Dedifferentiated amniotic fluid mesenchymal stem cell (primary cell): Measurements from ENCODE around the gene SYDE2.
A peak's percentile ranks its signal among the peaks of the same experiment; 100 is the strongest.
"Not testable (repeated sequence)": the region's sequence is repeated elsewhere in the genome, so short reads cannot be mapped to it uniquely, and the experiment has no call there.

Experiments used
- DNase-seq: peaks from one replicate; pipeline ENCODE4 v3.0.0-alpha.2; 2016; ENCODE audit errors: extremely low spot score

Gene SYDE2

GRCh38 chr1:85219853-85220610 lies 19.2 kb upstream of the SYDE2 start:
- DNase-seq: no peak

GRCh38 chr1:85216697-85217096 lies 15.9 kb upstream of the SYDE2 start:
- DNase-seq: no peak

DNA sequence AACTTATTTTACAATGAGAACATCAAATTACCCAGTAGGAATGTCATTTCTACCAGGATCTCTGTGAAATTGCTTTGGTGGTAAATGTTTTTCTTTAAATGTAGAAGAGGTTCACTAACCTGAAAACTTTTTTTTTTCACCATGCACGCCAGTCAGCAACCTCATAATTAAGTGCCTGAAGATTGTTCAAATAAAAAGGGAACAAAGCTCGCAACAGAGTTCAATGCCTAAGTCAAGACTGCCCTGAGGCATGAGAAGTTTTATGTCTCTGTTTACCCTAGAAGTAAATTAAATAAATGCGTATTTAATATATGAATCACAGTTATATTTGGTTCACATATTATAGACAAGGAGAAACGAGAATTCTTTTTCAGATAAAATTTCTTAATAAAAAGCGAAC lies 13.8 kb upstream of the SYDE2 start:
- DNase-seq: no peak

- no peak for DNase-seq
Observed at GRCh38 chr1:85208488-85208887, 7.7 kb upstream of the SYDE2 start.

DNA sequence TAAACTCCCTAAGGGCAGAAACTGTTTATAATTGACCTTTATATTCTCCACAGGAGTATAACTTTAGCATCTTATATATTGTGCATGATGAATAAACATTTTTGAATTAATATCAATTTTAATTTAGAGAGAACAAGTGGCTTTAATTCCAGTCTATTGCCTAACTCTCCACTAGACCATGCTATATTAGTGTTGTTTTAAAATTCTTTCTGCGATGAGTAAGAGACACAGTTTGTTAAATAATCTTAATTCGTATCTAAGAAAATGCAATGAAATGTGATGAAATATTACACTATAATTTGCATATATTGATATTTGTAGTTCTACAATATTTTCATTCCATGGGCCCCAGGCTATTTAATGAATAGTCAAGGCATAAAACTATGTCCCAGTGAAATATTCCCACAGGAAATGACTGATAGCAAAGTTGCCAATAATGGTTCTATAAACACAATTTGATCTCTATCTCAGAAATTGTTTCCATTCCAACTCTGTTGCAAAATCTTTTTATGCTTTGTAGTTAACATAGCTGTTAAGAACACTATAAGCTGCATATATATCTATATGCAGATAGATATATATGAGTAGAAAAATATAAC lies 2.9 kb upstream of the SYDE2 start:
- peak; percentile 26 for DNase-seq

DNA sequence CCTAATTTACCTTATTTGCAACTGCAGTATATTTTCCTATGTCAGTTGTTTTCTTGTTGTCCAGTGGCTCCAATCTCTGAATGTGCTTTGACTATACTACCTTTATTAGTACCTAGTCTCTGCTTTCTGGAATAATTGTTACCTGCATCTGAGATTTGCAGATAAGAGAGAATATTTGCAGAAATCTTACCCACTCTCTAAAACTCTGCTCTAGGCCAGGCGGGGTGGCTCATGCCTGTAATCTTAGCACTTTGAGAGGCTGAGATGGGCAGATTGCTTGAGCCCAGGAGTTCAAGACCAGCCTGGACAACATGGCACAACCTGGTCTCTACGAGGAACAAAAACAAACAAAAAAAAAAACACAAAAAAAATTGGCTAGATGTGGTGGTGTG lies 2.0 kb upstream of the SYDE2 start:
- no peak for DNase-seq

- DNase-seq: no peak
Observed at GRCh38 chr1:85202092-85202863, 1.5 kb upstream of the SYDE2 start.

DNA sequence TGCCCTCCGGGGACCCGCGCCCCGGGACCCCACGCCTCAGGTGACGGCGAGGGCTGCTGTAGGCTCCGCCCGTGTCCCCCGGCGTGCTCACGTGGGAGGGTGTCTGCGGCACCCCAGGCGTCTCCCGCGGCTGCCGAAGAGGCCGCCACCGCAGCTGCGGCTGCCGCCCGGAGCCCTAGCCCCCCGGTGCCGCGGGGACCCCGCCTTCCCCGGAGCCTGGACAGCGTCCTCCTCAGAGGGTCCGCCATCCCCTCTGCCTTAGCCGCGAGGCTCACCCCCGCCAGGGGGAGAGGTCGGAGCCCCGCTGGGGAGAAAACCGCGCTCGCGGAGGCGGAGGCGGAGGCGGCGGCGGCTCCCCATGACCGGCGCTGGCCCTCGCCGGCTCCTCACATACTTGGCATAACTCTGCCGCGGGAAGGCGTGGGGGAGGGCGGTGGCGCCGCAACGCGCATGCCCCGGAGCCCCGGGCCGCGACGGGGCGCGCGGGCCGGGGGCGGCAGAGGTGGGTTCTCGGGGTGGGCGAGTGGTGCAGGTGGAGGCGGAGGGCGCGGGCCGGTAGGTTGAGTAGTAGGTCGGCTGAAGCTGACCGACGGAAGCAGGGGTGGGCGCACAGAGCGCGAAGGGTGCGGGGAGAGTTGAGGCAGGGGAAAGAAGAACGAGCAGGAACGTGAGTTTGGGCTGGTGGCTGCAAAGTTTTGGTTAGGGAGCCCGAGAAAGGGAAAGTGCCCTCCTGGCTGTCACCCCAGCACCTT lies 700 bp upstream of the SYDE2 start:
- DNase-seq: peak; percentile 54

DNA sequence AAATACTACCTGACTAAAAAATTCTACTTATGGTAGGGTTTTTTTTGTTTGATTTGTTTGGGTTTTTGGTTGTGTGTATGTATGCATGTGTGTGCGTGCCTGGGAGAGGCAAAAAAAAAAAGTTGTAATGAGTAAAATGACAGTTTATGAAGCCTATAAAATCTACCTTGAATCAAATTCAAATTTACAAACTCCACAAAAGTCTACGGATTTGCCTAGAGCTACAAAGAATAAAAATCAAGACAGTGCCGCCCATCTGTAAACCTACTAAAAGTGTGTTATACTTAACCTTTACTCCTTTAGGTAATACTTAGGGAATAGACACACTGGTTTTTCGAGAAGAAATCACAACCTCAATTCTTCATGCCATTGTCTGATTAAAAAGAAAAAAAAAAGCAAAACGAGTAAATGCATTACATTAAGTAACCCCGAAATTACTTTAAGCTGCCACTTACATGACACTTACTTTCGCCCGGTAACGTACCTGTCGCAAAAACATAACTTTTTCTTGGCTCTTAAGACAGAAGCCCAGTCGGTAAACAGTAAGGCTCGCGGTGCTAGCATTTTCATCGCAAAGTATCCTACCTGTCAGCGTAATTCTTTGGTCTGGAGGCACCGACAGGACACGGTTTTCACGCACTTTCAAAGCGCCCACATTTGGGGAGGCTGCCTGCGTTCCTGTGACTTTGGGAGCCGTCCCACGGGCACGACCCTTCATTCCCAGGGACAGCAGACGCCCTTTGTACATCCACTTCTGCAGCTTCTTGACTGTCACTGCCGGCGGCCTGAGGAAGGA lies 951 bp downstream of the SYDE2 start:
- no peak for DNase-seq

DNA sequence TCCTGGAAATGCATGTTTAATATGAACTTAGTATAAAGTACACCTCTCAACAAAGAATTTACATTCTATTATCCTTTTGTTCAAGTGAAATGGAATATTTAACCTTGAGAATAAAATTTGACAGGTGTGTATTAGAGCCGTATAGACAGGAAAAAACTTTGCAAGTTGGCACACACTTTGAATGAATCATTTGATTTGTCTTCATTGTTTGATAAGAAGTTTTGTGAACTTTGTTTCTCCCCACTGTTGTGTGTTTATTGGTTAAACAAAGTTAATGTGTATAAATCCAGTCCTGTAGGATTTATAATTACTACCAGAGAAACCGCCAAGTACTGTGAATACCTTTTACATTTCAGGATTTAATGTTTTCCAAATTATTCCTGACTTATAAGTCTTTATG lies 2.0 kb downstream of the SYDE2 start:
- no peak for DNase-seq

DNA sequence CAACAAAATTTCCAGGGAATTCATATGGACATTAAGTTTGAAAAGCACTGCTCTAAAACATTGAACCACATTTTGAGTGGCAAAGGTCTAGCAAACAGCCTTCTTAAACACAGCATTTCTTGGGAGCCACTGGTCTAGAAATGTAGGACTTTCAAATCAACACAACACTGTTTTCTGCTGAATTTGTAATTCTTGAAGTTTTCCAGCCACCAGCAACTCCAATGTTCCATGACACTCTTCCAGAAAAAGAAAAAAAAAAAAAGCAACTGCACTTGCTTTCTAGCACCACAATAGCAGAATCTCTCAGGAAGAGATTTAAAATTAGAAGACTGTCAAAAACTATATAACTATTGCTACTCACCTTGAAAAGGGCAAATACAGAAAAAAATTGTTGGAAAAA lies 4.5 kb downstream of the SYDE2 start:
- DNase-seq: no peak

DNA sequence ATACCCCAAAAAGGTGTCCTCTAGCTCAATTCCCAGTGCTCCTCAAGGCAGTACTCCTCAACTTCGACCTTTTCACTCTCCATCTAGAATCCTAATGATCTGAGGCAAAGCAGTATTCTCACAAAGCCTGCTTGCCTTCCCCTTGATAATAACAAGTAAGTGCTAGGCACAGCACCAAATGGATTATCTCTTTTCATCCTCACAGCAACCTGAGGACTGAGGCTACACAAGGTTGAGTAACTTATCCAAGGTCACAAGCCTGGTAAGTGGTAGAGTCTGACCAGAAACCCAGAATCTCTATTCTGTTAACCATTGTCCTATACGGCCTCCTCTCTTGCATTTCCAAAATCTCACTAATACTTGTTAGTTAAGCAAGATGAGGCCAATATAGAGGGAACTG lies 5.1 kb downstream of the SYDE2 start:
- DNase-seq: no peak

DNA sequence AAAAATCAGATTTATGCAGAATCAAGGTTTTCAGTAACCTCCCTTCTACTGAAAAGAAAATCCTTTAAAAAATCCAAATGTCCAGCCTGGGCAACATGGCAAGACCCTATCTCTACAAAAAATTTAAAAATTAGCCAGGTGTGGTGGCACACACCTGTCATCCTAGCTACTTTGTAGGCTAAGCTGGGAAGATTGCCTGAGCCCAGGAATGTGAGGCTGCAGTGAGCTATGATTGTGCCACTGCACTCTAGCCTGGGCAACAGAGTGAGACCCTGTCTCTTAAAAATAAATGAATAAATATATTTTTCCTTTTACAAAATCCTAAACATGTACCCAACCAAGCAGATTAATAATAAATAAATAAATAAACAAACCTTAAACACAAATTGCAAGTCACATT lies 8.7 kb downstream of the SYDE2 start:
- not testable (repeated sequence) for DNase-seq

DNA sequence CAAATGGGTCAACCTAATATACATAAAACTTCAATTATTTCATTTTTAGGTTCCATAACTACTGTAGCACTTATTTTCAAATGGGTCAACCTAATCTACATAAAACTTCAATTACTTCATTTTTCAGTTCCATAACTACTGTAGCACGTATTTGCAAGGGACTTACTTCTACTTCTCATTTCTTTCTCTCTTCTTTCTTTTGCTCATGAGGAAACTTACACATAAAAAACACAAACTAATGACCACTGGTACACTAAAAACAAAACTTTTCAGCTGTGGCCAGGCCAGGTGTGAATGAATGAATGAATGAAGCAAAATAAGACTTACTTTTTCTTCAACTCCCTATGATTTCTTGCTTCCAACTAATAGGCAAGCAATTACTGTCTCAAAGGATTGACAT lies 11.7 kb downstream of the SYDE2 start:
- DNase-seq: no peak

GRCh38 chr1:85188530-85188929 lies 12.3 kb downstream of the SYDE2 start:
- DNase-seq: no peak

- not testable (repeated sequence) for DNase-seq
Observed at GRCh38 chr1:85187021-85187420, 13.8 kb downstream of the SYDE2 start.

- DNase-seq: no peak
Observed at GRCh38 chr1:85184245-85184644, 16.6 kb downstream of the SYDE2 start.

DNA sequence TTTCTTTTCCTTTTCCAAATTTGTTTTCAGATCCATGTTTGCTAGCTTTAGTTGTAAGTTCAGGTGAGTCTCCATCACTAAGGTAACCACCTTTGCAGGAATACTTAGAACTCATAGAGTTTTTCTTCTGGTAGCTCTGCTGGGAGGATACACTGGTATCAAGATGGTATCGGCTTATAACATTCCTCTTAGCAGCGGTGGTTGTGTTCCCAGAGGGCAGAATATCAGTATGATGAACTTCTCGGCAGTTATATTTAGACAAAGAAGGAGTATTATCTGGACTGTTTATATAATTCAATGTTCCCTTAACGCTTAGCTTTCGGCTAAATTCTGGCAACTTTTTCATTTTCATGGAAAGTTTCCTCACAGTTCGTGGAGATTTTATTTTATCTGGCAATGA lies 18.1 kb downstream of the SYDE2 start:
- DNase-seq: no peak

- no peak for DNase-seq
Observed at GRCh38 chr1:85180869-85181268, 19.9 kb downstream of the SYDE2 start.

GRCh38 chr1:85179522-85179921 lies 21.3 kb downstream of the SYDE2 start:
- DNase-seq: no peak

GRCh38 chr1:85178396-85178795 lies 22.4 kb downstream of the SYDE2 start:
- DNase-seq: no peak
